B cell (primary cell): ENCODE results near the gene THAP11.

Experiments used
- CTCF ChIP-seq: fragments of 200-600 bp; IDR thresholded peaks from one replicate; pipeline ENCODE4 v1.8.0; 2022; ENCODE audit warnings: antibody characterized with exemption, mild to moderate bottlenecking
- EZH2 ChIP-seq: IDR thresholded peaks from 2 replicates; pipeline ENCODE4 v1.6.1; 2012; ENCODE audit warnings: borderline replicate concordance, low read depth, mild to moderate bottlenecking, moderate library complexity, low read length; ENCODE audit not compliant: insufficient read depth, poor library complexity, severe bottlenecking

GRCh38 chr16:67841816-67842508, at the start of gene THAP11:
- TF ChIP-seq CTCF (peak; percentile 83), EZH2 (no peak)
